ENCODE data around the gene LINC01488. TPM values are rescaled to one million over a fixed set of nuclear protein-coding genes. Genes with fewer than 3 reads are reported as not detected.

Gene LINC01488
- total and polyA plus RNA-seq, 9 of the 15 experiments (the other 6 are each of a cell fraction or from before 2014, with no cell fraction given) = not detected

DNA sequence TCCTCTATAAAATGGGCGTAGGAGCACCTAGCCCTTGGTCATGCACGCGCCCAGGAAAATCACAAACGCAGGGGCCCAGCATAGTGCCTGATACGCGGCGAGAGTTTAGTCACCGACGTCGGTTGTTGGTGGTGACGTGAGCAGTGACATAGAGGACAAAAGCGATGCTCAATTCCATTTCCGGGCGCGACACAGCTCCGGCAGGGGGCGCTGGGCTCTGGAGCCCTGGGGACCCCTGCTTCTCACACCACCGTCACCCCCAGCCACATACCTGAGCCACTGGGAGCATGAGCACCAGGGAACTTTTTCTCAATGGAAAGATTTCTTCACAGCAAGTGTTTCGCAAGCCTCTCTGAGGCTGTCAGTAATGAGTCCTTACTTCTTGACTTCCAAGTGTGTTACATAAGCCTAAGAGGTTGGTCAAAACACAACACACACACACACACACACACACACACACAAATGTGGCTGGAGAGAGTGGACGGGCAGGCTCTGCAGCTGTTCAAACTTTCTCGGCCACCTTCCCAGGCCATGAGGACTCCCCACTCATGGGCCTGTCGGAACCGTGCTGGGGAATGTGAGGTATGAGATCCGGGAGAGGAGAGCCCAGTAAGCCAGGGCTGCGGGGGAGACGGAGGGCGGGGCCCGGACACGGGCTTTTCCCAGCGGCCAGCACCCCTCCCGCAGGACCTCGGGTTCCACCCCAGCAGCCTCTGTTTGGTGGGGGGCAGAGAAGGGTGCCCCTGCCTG, 36.9 kb upstream of the LINC01488 start (continued):
- TF ChIP-seq, protein P1, sequence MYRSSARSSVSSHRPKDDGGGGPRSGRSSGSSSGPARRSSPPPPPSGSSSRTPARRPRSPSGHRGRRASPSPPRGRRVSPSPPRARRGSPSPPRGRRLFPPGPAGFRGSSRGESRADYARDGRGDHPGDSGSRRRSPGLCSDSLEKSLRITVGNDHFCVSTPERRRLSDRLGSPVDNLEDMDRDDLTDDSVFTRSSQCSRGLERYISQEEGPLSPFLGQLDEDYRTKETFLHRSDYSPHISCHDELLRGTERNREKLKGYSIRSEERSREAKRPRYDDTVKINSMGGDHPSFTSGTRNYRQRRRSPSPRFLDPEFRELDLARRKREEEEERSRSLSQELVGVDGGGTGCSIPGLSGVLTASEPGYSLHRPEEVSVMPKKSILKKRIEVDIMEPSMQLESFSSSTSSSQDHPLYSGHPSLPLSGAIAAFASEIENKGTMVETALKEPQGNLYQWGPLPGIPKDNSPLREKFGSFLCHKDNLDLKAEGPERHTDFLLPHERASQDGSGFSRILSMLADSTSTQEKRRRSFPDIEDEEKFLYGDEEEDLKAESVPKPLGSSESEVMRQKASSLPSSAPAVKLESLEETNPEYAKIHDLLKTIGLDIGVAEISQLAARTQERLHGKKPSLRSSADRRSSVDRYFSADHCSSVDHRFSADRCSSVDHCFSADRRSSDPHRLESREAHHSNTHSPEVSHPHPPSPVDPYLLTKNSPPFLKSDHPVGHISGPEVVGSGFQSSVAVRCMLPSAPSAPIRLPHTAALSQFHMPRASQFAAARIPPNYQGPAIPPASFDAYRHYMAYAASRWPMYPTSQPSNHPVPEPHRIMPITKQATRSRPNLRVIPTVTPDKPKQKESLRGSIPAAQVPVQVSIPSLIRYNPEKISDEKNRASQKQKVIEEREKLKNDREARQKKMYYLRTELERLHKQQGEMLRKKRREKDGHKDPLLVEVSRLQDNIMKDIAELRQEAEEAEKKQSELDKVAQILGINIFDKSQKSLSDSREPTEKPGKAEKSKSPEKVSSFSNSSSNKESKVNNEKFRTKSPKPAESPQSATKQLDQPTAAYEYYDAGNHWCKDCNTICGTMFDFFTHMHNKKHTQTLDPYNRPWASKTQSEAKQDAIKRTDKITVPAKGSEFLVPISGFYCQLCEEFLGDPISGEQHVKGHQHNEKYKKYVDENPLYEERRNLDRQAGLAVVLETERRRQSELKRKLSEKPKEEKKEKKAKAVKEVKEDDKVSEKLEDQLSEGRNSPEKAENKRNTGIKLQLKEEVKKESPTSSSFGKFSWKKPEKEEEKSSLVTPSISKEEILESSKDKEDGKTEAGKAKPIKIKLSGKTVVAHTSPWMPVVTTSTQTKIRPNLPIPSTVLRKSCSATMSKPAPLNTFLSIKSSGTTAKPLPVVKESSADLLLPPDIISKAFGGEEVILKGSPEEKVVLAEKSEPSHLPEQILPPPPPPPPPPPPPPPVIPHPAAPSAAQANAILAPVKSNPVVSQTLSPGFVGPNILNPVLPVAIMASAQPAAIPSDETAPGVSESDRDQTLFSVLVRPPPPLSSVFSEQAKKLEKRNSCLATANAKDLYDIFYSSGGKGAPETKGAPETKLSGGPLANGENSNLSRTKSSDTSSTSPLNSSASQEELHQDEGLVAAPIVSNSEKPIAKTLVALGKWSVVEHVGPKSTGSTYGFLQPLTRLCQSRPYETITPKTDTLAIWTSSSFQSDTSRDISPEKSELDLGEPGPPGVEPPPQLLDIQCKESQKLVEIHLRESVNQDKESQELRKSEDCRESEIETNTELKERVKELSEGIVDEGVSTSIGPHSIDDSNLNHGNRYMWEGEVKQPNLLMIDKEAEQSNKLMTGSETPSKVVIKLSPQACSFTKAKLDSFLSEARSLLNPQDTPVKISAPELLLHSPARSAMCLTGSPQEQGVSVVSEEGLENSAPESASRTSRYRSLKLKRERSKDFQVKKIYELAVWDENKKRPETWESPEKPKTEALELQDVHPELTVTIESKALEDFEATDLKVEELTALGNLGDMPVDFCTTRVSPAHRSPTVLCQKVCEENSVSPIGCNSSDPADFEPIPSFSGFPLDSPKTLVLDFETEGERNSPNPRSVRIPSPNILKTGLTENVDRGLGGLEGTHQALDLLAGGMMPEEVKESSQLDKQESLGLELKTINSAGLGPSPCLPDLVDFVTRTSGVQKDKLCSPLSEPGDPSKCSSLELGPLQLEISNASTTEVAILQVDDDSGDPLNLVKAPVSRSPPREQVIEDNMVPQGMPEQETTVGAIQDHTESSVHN (IDR thresholded peaks at IDR 0.05; ENCODE audit: borderline replicate concordance in 1 of 2, low read depth in 1 of 2) = 0 out of 4 replicates have a peak, but pooled peaks of 1 of the 2 experiments have one; percentile 36
- TF ChIP-seq, protein P2, sequence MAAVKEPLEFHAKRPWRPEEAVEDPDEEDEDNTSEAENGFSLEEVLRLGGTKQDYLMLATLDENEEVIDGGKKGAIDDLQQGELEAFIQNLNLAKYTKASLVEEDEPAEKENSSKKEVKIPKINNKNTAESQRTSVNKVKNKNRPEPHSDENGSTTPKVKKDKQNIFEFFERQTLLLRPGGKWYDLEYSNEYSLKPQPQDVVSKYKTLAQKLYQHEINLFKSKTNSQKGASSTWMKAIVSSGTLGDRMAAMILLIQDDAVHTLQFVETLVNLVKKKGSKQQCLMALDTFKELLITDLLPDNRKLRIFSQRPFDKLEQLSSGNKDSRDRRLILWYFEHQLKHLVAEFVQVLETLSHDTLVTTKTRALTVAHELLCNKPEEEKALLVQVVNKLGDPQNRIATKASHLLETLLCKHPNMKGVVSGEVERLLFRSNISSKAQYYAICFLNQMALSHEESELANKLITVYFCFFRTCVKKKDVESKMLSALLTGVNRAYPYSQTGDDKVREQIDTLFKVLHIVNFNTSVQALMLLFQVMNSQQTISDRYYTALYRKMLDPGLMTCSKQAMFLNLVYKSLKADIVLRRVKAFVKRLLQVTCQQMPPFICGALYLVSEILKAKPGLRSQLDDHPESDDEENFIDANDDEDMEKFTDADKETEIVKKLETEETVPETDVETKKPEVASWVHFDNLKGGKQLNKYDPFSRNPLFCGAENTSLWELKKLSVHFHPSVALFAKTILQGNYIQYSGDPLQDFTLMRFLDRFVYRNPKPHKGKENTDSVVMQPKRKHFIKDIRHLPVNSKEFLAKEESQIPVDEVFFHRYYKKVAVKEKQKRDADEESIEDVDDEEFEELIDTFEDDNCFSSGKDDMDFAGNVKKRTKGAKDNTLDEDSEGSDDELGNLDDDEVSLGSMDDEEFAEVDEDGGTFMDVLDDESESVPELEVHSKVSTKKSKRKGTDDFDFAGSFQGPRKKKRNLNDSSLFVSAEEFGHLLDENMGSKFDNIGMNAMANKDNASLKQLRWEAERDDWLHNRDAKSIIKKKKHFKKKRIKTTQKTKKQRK (IDR thresholded peaks at IDR 0.05; ENCODE audit: borderline replicate concordance, low read depth, low read length) = no peak
- TF ChIP-seq NFYB (IDR thresholded peaks at IDR 0.05; ENCODE audit: extremely low read depth, insufficient read length) (no peak), PYGO2 (tag; IDR thresholded peaks at IDR 0.05) (peak; percentile 9; the same call in 1 of the 2 replicates), RBBP5 (IDR thresholded peaks at IDR 0.05; ENCODE audit: borderline replicate concordance, insufficient read depth, low read length, poor library complexity, severe bottlenecking) (no peak), SLC30A9 (CRISPR knock-in tag; IDR thresholded peaks at IDR 0.05) (no peak), SAP30 (IDR thresholded peaks at IDR 0.05; ENCODE audit: borderline replicate concordance, insufficient read depth, low read depth, low read length, poor library complexity, severe bottlenecking) (no peak), ILF3 (IDR thresholded peaks at IDR 0.05; ENCODE audit: borderline replicate concordance) (no peak), ZNF589 (CRISPR knock-in tag; IDR thresholded peaks at IDR 0.05; ENCODE audit: low read depth) (no peak), ZNF274 (IDR thresholded peaks at IDR 0.05; ENCODE audit: borderline replicate concordance, low read depth, low read length) (no peak), DIDO1 (tag; IDR thresholded peaks at IDR 0.05; ENCODE audit: low read depth) (no peak), RBM39 (optimal IDR thresholded peaks at IDR 0.05; ENCODE audit: low read depth, low read length) (no peak), FIP1L1 (IDR thresholded peaks at IDR 0.05; ENCODE audit: low read depth, low read length, poor library complexity, severe bottlenecking) (no peak), ATF7 (IDR thresholded peaks at IDR 0.05) (peak; percentile 93)

Measured in K562 (cell line).